GM23338 (cell line): ENCODE data around the gene BARX1. TPM values are rescaled to one million over a fixed set of nuclear protein-coding genes. Genes with fewer than 3 reads are reported as not detected.
"Not testable (repeated sequence)": the region's sequence is repeated elsewhere in the genome, so short reads cannot be mapped to it uniquely, and the experiment has no call there.

Source experiments
- ATAC-seq: fragments of 200-7000 bp; cut with Tn5 transposase; 3 replicates; pipeline ENCODE4 v1.9.1; 2020
- DNase-seq: peaks from one replicate; pipeline ENCODE4 v3.0.0-alpha.2; 2015; ENCODE audit warnings: low spot score
- H2AFZ ChIP-seq: fragments of 200-600 bp; sonication (generic); 2 replicates; pipeline ENCODE4 v1.8.0; 2016; ENCODE audit warnings: antibody characterized with exemption, mild to moderate bottlenecking, moderate library complexity
- H3F3A ChIP-seq: fragments of 200-600 bp; sonication (generic); replicated peaks from 2 replicates; pipeline ENCODE4 v1.8.0; 2017; ENCODE audit warnings: antibody characterized with exemption, mixed run types, low read depth
- H3K27ac ChIP-seq: fragments of 200-600 bp; sonication (generic); 2 replicates; pipeline ENCODE4 v1.6.1; 2016; ENCODE audit warnings: low read depth
- H3K27me3 ChIP-seq: fragments of 200-600 bp; sonication (generic); 2 replicates; pipeline ENCODE4 v1.8.0; 2016; ENCODE audit warnings: mild to moderate bottlenecking, mixed run types, moderate library complexity; ENCODE audit not compliant: insufficient read depth
- H3K36me3 ChIP-seq: fragments of 200-600 bp; sonication (generic); 2 replicates; pipeline ENCODE4 v1.8.0; 2016; ENCODE audit warnings: mild to moderate bottlenecking; ENCODE audit not compliant: insufficient read depth
- H3K4me1 ChIP-seq: fragments of 200-600 bp; sonication (generic); 2 replicates; pipeline ENCODE4 v1.8.0; 2016; ENCODE audit warnings: mild to moderate bottlenecking, moderate library complexity; ENCODE audit not compliant: insufficient read depth
- H3K4me2 ChIP-seq: fragments of 200-600 bp; sonication (generic); 2 replicates; pipeline ENCODE4 v1.7.1; 2017; ENCODE audit warnings: mixed run types
- H3K4me3 ChIP-seq: fragments of 200-600 bp; sonication (generic); 2 replicates; pipeline ENCODE4 v1.6.1; 2016; ENCODE audit warnings: mixed run types
- H3K79me2 ChIP-seq: fragments of 200-600 bp; sonication (generic); replicated peaks from 2 replicates; pipeline ENCODE4 v1.8.0; 2017; ENCODE audit warnings: mild to moderate bottlenecking; ENCODE audit not compliant: insufficient read depth
- H3K9me2 ChIP-seq: fragments of 200-600 bp; sonication (generic); 2 replicates; pipeline ENCODE4 v1.8.0; 2017; ENCODE audit not compliant: insufficient read depth
- H4K20me1 ChIP-seq: fragments of 200-600 bp; sonication (generic); replicated peaks from 2 replicates; pipeline ENCODE4 v1.8.0; 2017; ENCODE audit warnings: mild to moderate bottlenecking; ENCODE audit not compliant: insufficient read depth
- H3K27ac Mint-ChIP-seq: 2 replicates; pipeline ENCODE4 v1.8.0; 2020; ENCODE audit warnings: inconsistent platforms, mild to moderate bottlenecking, moderate library complexity, mixed read lengths
- H3K27me3 Mint-ChIP-seq: 3 replicates; pipeline ENCODE4 v1.8.0; 2022; ENCODE audit warnings: low read depth, mild to moderate bottlenecking, moderate library complexity, mixed read lengths, inconsistent platforms; ENCODE audit not compliant: insufficient read depth, poor library complexity
- H3K36me3 Mint-ChIP-seq: 3 replicates; pipeline ENCODE4 v1.8.0; 2021; ENCODE audit warnings: low read depth, mild to moderate bottlenecking, inconsistent platforms, moderate library complexity, mixed read lengths
- H3K4me1 Mint-ChIP-seq: 3 replicates; pipeline ENCODE4 v1.8.0; 2020; ENCODE audit warnings: mild to moderate bottlenecking, inconsistent platforms, mixed read lengths
- H3K4me3 Mint-ChIP-seq: 3 replicates; pipeline ENCODE4 v1.8.0; 2021; ENCODE audit warnings: moderate library complexity, mild to moderate bottlenecking, inconsistent platforms, mixed read lengths
- H3K9me3 Mint-ChIP-seq: 3 replicates; pipeline ENCODE4 v1.8.0; 2020; ENCODE audit warnings: moderate library complexity, mild to moderate bottlenecking, inconsistent platforms, mixed read lengths
- CREB1 ChIP-seq: fragments of 250-450 bp; sonication (Bioruptor Pico); IDR thresholded peaks from 2 replicates; pipeline ENCODE4 v1.5.0; 2020; ENCODE audit warnings: low read depth, mild to moderate bottlenecking, moderate library complexity
- ETS1 ChIP-seq: IDR thresholded peaks from 2 replicates; pipeline ENCODE4 v1.6.1; 2016; ENCODE audit warnings: antibody characterized with exemption
- EZH2 ChIP-seq: fragments of 200-600 bp; sonication (generic); IDR thresholded peaks from one replicate; pipeline ENCODE4 v1.8.0; 2017; ENCODE audit warnings: antibody characterized with exemption, mild to moderate bottlenecking, low read depth; ENCODE audit not compliant: unreplicated experiment
- EZH2phosphoT487 ChIP-seq: fragments of 200-600 bp; sonication (generic); IDR thresholded peaks from one replicate; pipeline ENCODE4 v1.8.1; 2018; ENCODE audit warnings: antibody characterized with exemption; ENCODE audit not compliant: unreplicated experiment
- JUNB ChIP-seq: IDR thresholded peaks from one replicate; pipeline ENCODE4 v1.6.1; 2016; ENCODE audit warnings: antibody characterized with exemption; ENCODE audit not compliant: unreplicated experiment
- NANOG ChIP-seq: IDR thresholded peaks from 2 replicates; pipeline ENCODE4 v1.6.1; 2016; ENCODE audit warnings: antibody characterized with exemption, borderline replicate concordance
- POLR2AphosphoS5 ChIP-seq: IDR thresholded peaks from 2 replicates; pipeline ENCODE4 v1.6.1; 2016; ENCODE audit warnings: antibody characterized with exemption, low read depth
- STAT1 ChIP-seq: IDR thresholded peaks from one replicate; pipeline ENCODE4 v1.6.1; 2016; ENCODE audit warnings: antibody characterized with exemption; ENCODE audit not compliant: unreplicated experiment
- ZNF114 ChIP-seq: fragments of 250-450 bp; sonication (Bioruptor Pico); IDR thresholded peaks from 2 replicates; pipeline ENCODE4 v1.5.0; 2020; ENCODE audit warnings: mild to moderate bottlenecking, moderate library complexity
- ZNF331 ChIP-seq: fragments of 250-450 bp; sonication (Bioruptor Pico); IDR thresholded peaks from 2 replicates; pipeline ENCODE4 v1.5.0; 2020; ENCODE audit warnings: low read depth, mild to moderate bottlenecking, moderate library complexity
- ZNF462 ChIP-seq: fragments of 250-450 bp; sonication (Bioruptor Pico); IDR thresholded peaks from 2 replicates; pipeline ENCODE4 v1.5.0; 2020; ENCODE audit warnings: mild to moderate bottlenecking, moderate library complexity
- polyA plus RNA-seq: library from polyadenylated mRNA; unstranded; fragments of >200 nt; fragmentation: Nextera tagmentation; extraction: Ambion mirVana; gene quantifications from 2 replicates; pipeline ENCODE4 v1.2.1, GENCODE V29; 2016
- total RNA-seq: library from RNA; depleted of rRNA; stranded (reverse); fragments of >200 nt; shearing (Covaris generic); gene quantifications from 2 replicates; pipeline ENCODE4 v1.2.3, GENCODE V29; 2014
- TF ChIP-seq, protein P1 (sequence below), 2 experiments: fragments of 200-600 bp in 1 of 2; sonication (generic) in 1 of 2; conservative IDR thresholded peaks; 2 replicates each; pipeline versions ENCODE4 v1.5.1 to v1.6.1; 2016 to 2017; ENCODE audit warnings: antibody characterized with exemption in 2 of 2, low read depth in 2 of 2, mild to moderate bottlenecking in 2 of 2, moderate library complexity in 1 of 2

The BARX1 gene
- total and polyA plus RNA-seq, 2 experiments from 2014 or later, result 0.87 to 1.6 TPM

DNA sequence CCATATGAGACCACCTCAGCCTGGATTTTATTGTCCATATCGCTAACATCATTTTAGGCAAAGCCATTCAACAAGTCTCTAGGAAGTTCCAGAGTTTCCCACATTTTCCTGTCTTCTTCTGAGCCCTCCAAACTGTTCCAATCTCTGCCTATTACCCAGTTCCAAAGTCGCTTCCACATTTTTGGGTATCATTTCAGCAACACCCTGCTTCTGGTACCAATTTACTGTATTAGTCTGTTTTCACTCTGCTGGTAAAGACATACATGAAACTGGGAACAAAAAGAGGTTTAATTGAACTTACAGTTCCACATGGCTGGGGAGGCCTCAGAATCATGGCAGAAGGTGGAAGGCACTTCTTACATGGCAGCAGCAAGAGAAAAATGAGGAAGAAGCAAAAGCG, 17.5 kb upstream of the BARX1 start:
- not testable (repeated sequence) for H2AFZ ChIP-seq, H3K4me2 ChIP-seq, H3K4me1 ChIP-seq, H3F3A ChIP-seq, H3K27ac Mint-ChIP-seq, H3K9me2 ChIP-seq, DNase-seq, H3K27ac ChIP-seq, H3K4me3 ChIP-seq, H3K4me1 Mint-ChIP-seq, H4K20me1 ChIP-seq, H3K27me3 Mint-ChIP-seq, ATAC-seq, H3K36me3 ChIP-seq, H3K79me2 ChIP-seq, H3K27me3 ChIP-seq, H3K4me3 Mint-ChIP-seq
- Mint-ChIP-seq H3K36me3 (peaks cover 17% of the 10 kb centered on the region; the same call in 2 of the 3 replicates), H3K9me3 (peaks cover 36% of the 10 kb centered on the region)

DNA sequence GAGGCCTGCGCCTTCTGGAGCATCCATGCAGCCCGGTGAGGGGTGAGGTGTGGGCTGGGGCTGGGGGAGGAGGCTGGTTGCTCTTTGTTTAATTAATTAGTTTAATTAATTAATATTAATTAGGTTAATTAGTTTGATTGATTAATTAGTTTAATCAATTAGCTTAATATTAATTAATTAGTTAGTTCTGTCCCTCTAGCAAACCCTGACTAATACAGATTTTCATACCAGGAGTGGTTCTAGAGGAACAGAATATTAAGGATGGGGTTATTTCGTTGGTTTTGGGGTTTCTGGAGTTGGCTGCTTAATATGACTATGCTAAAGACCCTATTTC, 14.1 kb upstream of the BARX1 start:
- H3K4me2 ChIP-seq, result no peak overlapping the region
- no peaks in the 10 kb centered on the region for H3K79me2 ChIP-seq
- H4K20me1 ChIP-seq, result no peaks in the 10 kb centered on the region
- Mint-ChIP-seq H3K27me3 (peaks cover 5% of the 10 kb centered on the region), H3K4me1 (0 out of 3 replicates have a peak, but pooled peaks cover 2% of the 10 kb centered on the region), H3K4me3 (no peak overlapping the region), H3K36me3 (peaks cover 17% of the 10 kb centered on the region; the same call in 2 of the 3 replicates), H3K27ac (no peak overlapping the region), H3K9me3 (peaks cover 36% of the 10 kb centered on the region)
- no peaks in the 10 kb centered on the region for H3K27me3 ChIP-seq
- no peak overlapping the region for H3K4me3 ChIP-seq
- no peaks in the 10 kb centered on the region for H3F3A ChIP-seq
- H2AFZ ChIP-seq, result no peak overlapping the region
- no peaks in the 10 kb centered on the region for H3K9me2 ChIP-seq
- no peak overlapping the region for H3K27ac ChIP-seq
- no peaks in the 10 kb centered on the region for H3K4me1 ChIP-seq
- no peaks in the 10 kb centered on the region for H3K36me3 ChIP-seq
- DNase-seq, result no peak
- ATAC-seq, result no peak
- no peak for TF ChIP-seq EZH2
- TF ChIP-seq ZNF114 (CRISPR knock-in tag), result no peak
- no peak for TF ChIP-seq ZNF331 (CRISPR knock-in tag)
- TF ChIP-seq ZNF462 (CRISPR knock-in tag), result no peak
- no peak for TF ChIP-seq JUNB
- no peak for TF ChIP-seq STAT1
- no peak for TF ChIP-seq CREB1 (CRISPR knock-in tag)
- TF ChIP-seq NANOG, result no peak
- TF ChIP-seq ETS1, result no peak
- TF ChIP-seq, protein P1, sequence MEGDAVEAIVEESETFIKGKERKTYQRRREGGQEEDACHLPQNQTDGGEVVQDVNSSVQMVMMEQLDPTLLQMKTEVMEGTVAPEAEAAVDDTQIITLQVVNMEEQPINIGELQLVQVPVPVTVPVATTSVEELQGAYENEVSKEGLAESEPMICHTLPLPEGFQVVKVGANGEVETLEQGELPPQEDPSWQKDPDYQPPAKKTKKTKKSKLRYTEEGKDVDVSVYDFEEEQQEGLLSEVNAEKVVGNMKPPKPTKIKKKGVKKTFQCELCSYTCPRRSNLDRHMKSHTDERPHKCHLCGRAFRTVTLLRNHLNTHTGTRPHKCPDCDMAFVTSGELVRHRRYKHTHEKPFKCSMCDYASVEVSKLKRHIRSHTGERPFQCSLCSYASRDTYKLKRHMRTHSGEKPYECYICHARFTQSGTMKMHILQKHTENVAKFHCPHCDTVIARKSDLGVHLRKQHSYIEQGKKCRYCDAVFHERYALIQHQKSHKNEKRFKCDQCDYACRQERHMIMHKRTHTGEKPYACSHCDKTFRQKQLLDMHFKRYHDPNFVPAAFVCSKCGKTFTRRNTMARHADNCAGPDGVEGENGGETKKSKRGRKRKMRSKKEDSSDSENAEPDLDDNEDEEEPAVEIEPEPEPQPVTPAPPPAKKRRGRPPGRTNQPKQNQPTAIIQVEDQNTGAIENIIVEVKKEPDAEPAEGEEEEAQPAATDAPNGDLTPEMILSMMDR (conservative IDR thresholded peaks at IDR 0.05; ENCODE audit: low read depth in 2 of 2), result no peak
- no peak for TF ChIP-seq EZH2phosphoT487
- no peak for TF ChIP-seq POLR2AphosphoS5
